ENCODE data around the gene PIK3C2G.

The PIK3C2G gene

GRCh38 chr12:18259906-18260682 is 1.2 kb upstream of the PIK3C2G start:
- Mint-ChIP-seq H3K4me3 (no peak overlapping the region), H3K27me3 (no peaks in the 10 kb centered on the region), H3K9me3 (no peaks in the 10 kb centered on the region), H3K27ac (no peak overlapping the region), H3K4me1 (ENCODE audit: low read depth) (no peaks in the 10 kb centered on the region), H3K36me3 (ENCODE audit: low read depth) (no peaks in the 10 kb centered on the region)
- intact Hi-C loops (cut with micrococcal nuclease) = no loop called here

- Mint-ChIP-seq H3K4me1 (ENCODE audit: low read depth) (no peaks in the 10 kb centered on the region), H3K27ac (no peak overlapping the region), H3K4me3 (no peak overlapping the region), H3K27me3 (no peaks in the 10 kb centered on the region), H3K36me3 (ENCODE audit: low read depth) (no peaks in the 10 kb centered on the region), H3K9me3 (no peaks in the 10 kb centered on the region)
- intact Hi-C loops (cut with micrococcal nuclease) = no loop called here
Observed at GRCh38 chr12:18261906-18262305, 588 bp downstream of the PIK3C2G start.

- Mint-ChIP-seq H3K9me3 (no peaks in the 10 kb centered on the region), H3K36me3 (ENCODE audit: low read depth) (no peaks in the 10 kb centered on the region), H3K4me3 (no peak overlapping the region), H3K27me3 (no peaks in the 10 kb centered on the region), H3K4me1 (ENCODE audit: low read depth) (no peaks in the 10 kb centered on the region), H3K27ac (no peak overlapping the region)
- intact Hi-C loops (cut with micrococcal nuclease) = no loop called here
Observed at GRCh38 chr12:18262514-18262913, 1.2 kb downstream of the PIK3C2G start.

- Mint-ChIP-seq H3K27ac (no peak overlapping the region), H3K4me1 (ENCODE audit: low read depth) (no peaks in the 10 kb centered on the region), H3K9me3 (no peaks in the 10 kb centered on the region), H3K36me3 (ENCODE audit: low read depth) (no peaks in the 10 kb centered on the region), H3K4me3 (no peak overlapping the region), H3K27me3 (no peaks in the 10 kb centered on the region)
- intact Hi-C loops (cut with micrococcal nuclease) = no loop called here
Observed at GRCh38 chr12:18264581-18265075, 3.3 kb downstream of the PIK3C2G start.

GRCh38 chr12:18267427-18268099 is 6.2 kb downstream of the PIK3C2G start:
- no peak overlapping the region for H3K27ac Mint-ChIP-seq
- intact Hi-C loops (cut with micrococcal nuclease) = no loop called here
- no peaks in the 10 kb centered on the region for H3K4me1 Mint-ChIP-seq (ENCODE audit: low read depth)
- no peaks in the 10 kb centered on the region for H3K27me3 Mint-ChIP-seq
- H3K4me3 Mint-ChIP-seq = no peak overlapping the region
- H3K36me3 Mint-ChIP-seq (ENCODE audit: low read depth) = no peaks in the 10 kb centered on the region
- H3K9me3 Mint-ChIP-seq = no peaks in the 10 kb centered on the region

- Mint-ChIP-seq H3K9me3 (no peaks in the 10 kb centered on the region), H3K4me1 (ENCODE audit: low read depth) (no peaks in the 10 kb centered on the region), H3K36me3 (ENCODE audit: low read depth) (no peaks in the 10 kb centered on the region), H3K4me3 (no peak overlapping the region), H3K27me3 (no peaks in the 10 kb centered on the region), H3K27ac (no peak overlapping the region)
- intact Hi-C loops (cut with micrococcal nuclease) = no loop called here
Observed at GRCh38 chr12:18270958-18271460, 9.7 kb downstream of the PIK3C2G start.

- intact Hi-C loops (cut with micrococcal nuclease) = no loop called here
- Mint-ChIP-seq H3K27me3 (no peaks in the 10 kb centered on the region), H3K27ac (no peak overlapping the region), H3K36me3 (ENCODE audit: low read depth) (no peaks in the 10 kb centered on the region), H3K9me3 (peaks cover 9% of the 10 kb centered on the region), H3K4me1 (ENCODE audit: low read depth) (no peaks in the 10 kb centered on the region), H3K4me3 (no peak overlapping the region)
Observed at GRCh38 chr12:18275981-18276380, 14.7 kb downstream of the PIK3C2G start.

GRCh38 chr12:18277196-18277595 is 15.9 kb downstream of the PIK3C2G start:
- no peaks in the 10 kb centered on the region for H3K4me1 Mint-ChIP-seq (ENCODE audit: low read depth)
- peaks cover 9% of the 10 kb centered on the region for H3K9me3 Mint-ChIP-seq
- no peaks in the 10 kb centered on the region for H3K36me3 Mint-ChIP-seq (ENCODE audit: low read depth)
- no peak overlapping the region for H3K4me3 Mint-ChIP-seq
- intact Hi-C loops (cut with micrococcal nuclease) = no loop called here
- H3K27me3 Mint-ChIP-seq = no peaks in the 10 kb centered on the region
- H3K27ac Mint-ChIP-seq = no peak overlapping the region

GRCh38 chr12:18280728-18281127 is 19.4 kb downstream of the PIK3C2G start:
- no peaks in the 10 kb centered on the region for H3K36me3 Mint-ChIP-seq (ENCODE audit: low read depth)
- H3K4me3 Mint-ChIP-seq = no peak overlapping the region
- H3K4me1 Mint-ChIP-seq (ENCODE audit: low read depth) = no peaks in the 10 kb centered on the region
- H3K27me3 Mint-ChIP-seq = no peaks in the 10 kb centered on the region
- H3K27ac Mint-ChIP-seq = no peak overlapping the region
- H3K9me3 Mint-ChIP-seq = peaks cover 27% of the 10 kb centered on the region
- intact Hi-C loops (cut with micrococcal nuclease) = no loop called here

- H3K27ac Mint-ChIP-seq = no peak overlapping the region
- H3K9me3 Mint-ChIP-seq = peaks cover 27% of the 10 kb centered on the region
- no peaks in the 10 kb centered on the region for H3K4me1 Mint-ChIP-seq (ENCODE audit: low read depth)
- intact Hi-C loops (cut with micrococcal nuclease) = no loop called here
- H3K4me3 Mint-ChIP-seq = no peak overlapping the region
- no peaks in the 10 kb centered on the region for H3K36me3 Mint-ChIP-seq (ENCODE audit: low read depth)
- H3K27me3 Mint-ChIP-seq = no peaks in the 10 kb centered on the region
Observed at GRCh38 chr12:18281941-18282340, 20.6 kb downstream of the PIK3C2G start.

- Mint-ChIP-seq H3K36me3 (ENCODE audit: low read depth) (no peaks in the 10 kb centered on the region), H3K27me3 (no peaks in the 10 kb centered on the region)
Observed at GRCh38 chr12:18283831-18284230, 22.5 kb downstream of the PIK3C2G start.

GRCh38 chr12:18284386-18284785 is 23.1 kb downstream of the PIK3C2G start:
- intact Hi-C loops (cut with micrococcal nuclease) = no loop called here
- no peaks in the 10 kb centered on the region for H3K27me3 Mint-ChIP-seq
- H3K27ac Mint-ChIP-seq = no peak overlapping the region
- no peaks in the 10 kb centered on the region for H3K36me3 Mint-ChIP-seq (ENCODE audit: low read depth)
- H3K9me3 Mint-ChIP-seq = peaks cover 27% of the 10 kb centered on the region
- no peak overlapping the region for H3K4me3 Mint-ChIP-seq
- H3K4me1 Mint-ChIP-seq (ENCODE audit: low read depth) = no peaks in the 10 kb centered on the region

More at GRCh38 chr12:18283831-18284230, 22.5 kb downstream of the PIK3C2G start:
- Mint-ChIP-seq H3K4me3 (no peak overlapping the region), H3K27ac (no peak overlapping the region), H3K4me1 (ENCODE audit: low read depth) (no peaks in the 10 kb centered on the region), H3K9me3 (peaks cover 27% of the 10 kb centered on the region)
- intact Hi-C loops (cut with micrococcal nuclease) = no loop called here

- intact Hi-C loops (cut with micrococcal nuclease) = no loop called here
Observed at GRCh38 chr12:18285161-18285560, 23.8 kb downstream of the PIK3C2G start.

GRCh38 chr12:18290386-18290785 is 29.1 kb downstream of the PIK3C2G start:
- intact Hi-C loops (cut with micrococcal nuclease) = no loop called here
- Mint-ChIP-seq H3K4me1 (ENCODE audit: low read depth) (no peaks in the 10 kb centered on the region), H3K27me3 (no peaks in the 10 kb centered on the region), H3K36me3 (ENCODE audit: low read depth) (no peaks in the 10 kb centered on the region), H3K9me3 (no peaks in the 10 kb centered on the region), H3K27ac (no peak overlapping the region), H3K4me3 (no peak overlapping the region)

More at GRCh38 chr12:18285161-18285560, 23.8 kb downstream of the PIK3C2G start:
- no peak overlapping the region for H3K4me3 Mint-ChIP-seq
- H3K27me3 Mint-ChIP-seq = no peaks in the 10 kb centered on the region
- H3K4me1 Mint-ChIP-seq (ENCODE audit: low read depth) = no peaks in the 10 kb centered on the region
- H3K36me3 Mint-ChIP-seq (ENCODE audit: low read depth) = no peaks in the 10 kb centered on the region
- H3K27ac Mint-ChIP-seq = no peak overlapping the region
- H3K9me3 Mint-ChIP-seq = peaks cover 25% of the 10 kb centered on the region

Measured in dendritic cell treated with granulocyte-macrophage colony-stimulating factor and Interleukin-4, amounts not matched to agents 40 ng/mL and 50 ng/mL, for 4 days (primary cell).